HG03575 (cell line): ENCODE results near the gene MYCN.
"Not testable (repeated sequence)": the region's sequence is repeated elsewhere in the genome, so short reads cannot be mapped to it uniquely, and the experiment has no call there.

Source experiments
- ATAC-seq: cut with Tn5 transposase; IDR thresholded peaks from one replicate; pipeline ENCODE4 v1.9.1; 2021; ENCODE audit not compliant: unreplicated experiment, insufficient number of reproducible peaks, low FRiP score; ENCODE audit errors: extremely low read depth

MYCN gene

DNA sequence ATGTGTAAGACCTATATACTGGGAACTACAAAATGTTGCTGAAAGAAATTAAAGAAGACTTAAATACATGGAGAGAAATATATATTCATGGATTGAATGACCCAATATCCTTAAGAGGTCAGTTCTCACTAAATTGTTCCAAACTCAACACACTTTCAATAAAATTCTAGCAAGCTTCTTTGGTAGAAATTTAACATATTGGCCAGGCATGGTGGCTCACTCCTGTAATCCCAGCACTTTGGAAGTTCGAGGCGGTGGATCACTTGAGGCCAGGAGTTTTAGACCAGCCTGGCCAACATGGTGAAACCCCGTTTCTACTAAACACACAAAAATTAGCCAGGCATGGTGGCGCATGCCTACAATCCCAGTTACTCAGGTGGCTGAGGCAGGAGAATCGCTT is 33.6 kb upstream of the MYCN start:
- ATAC-seq, result no peak

DNA sequence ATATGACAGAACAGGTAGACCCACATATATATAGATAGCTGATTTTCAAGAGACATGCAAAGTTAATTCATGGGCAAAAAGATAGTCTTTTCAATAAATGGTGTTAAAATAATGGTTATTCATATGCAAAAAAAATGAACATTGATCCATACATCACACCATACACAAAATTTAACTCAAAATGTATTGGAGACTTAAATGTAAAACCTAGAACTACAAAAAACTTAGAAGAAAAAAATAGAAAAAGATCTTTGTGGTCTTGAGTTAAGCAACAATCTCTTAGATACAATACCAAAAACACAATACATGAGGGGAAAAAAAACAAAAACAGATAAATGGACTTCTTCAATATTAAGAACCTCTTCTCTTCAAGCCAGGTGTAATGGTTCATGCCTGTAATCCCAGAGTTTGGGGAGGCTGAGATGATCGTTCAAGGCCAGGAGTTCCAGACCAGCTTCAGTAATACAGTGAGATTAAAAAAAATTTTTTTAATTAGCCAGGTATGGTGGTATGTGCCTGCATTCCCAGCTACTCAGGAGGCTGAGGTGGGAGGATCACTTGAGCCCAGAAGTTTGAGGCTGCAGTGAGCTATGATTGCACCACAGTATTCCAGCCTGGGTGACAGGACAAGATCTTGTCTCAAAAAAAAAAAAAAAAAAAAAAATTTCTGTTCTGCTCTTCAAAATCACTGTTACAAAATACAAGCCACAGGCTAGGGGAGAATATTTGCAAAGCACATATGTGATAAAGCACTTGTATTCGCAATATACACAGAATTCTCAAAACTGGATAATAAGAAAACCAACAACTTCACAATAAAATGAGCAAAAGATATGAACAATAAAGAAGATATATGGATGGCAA is 32.7 kb upstream of the MYCN start:
- no peak for ATAC-seq

DNA sequence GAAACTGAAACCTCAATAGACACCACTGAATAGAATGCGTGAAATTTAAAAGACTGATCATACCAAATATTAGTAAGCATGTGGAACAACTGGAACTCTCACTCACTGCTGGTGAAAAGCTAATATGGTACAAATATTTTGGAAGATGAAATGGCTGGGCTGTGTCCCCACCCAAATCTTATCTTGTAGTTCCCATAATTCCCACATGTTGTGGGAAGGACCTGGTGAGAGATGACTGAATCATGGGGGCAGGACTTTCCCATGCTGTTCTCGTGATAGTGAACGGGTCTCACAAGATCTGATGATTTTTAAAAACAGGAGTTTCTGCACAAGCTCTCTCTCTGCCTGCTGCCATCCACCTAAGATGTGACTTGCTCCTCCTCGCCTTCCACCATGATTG is 32.0 kb upstream of the MYCN start:
- no peak for ATAC-seq

DNA sequence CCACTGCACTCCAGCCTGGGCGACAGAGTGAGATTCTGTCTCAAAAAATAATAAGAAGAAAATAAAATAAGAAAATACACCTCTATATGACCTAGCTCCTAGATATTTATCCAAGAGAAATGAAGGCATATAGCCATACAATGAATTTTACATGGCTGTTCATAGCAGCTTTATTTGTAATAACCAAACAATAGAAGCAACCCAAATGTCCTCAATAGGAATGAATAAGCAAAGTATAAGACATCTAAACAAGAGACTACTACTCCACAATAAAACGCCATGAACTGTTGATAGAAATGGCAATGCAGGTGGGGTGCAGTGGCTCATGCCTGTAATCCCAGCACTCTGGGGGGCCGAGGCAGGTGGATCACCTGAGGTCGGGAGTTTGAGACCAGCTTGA is 31.2 kb upstream of the MYCN start:
- no peak for ATAC-seq

DNA sequence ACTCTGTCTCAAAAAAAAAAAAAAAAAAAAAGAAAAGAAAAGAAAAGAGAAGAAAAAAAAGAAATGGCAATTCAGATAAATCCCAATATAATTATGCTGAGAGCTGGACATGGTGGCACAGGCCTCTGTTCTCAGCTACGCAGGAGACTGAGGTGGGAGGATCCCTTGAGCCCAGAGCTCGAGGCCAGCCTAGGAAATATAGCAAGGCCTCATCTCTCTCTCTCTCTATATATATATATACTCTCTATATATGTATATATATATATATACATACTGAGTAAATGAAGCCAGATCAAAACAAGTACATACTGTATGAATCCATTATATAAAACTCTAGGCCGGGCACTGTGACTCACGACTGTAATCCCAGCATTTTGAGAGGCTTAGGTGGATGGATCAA is 30.6 kb upstream of the MYCN start:
- ATAC-seq, result no peak

DNA sequence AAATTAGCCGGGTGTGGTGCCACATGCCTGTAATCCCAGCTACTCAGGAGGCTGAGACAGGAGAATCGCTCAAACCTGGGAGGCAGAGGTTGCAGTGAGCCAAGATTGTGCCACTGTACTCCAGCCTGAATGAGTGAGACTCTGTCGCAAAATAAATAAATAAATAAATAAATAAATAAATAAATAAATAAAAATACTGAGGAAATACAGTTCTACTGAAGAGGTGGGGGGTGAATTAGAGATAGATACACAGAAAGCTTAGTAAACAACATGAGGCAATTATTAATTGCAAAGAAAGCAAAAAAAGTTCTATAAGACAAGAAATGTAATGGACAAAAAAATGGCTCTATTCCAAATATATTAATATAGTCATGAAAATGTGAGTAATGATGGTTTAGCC is 29.1 kb upstream of the MYCN start:
- ATAC-seq, result not testable (repeated sequence)

DNA sequence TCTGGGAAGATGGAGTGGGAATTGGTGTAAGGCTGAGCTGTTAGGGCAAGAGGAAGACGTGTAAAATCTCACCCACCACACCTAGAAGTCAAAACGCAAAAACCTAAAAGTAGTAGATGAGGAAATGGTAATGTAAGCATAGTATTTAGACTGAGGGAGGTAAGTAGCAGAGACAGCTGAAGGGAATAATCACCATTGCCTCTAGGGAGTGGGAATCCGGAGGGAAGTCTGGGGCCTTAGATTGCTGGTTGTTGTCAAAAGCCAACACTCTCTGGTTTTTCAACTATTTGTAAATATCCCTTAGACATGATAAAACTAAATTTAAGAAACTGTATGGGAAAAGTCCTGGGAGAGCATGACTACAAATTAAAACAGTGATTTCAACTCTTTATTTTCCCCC is 28.7 kb upstream of the MYCN start:
- no peak for ATAC-seq

DNA sequence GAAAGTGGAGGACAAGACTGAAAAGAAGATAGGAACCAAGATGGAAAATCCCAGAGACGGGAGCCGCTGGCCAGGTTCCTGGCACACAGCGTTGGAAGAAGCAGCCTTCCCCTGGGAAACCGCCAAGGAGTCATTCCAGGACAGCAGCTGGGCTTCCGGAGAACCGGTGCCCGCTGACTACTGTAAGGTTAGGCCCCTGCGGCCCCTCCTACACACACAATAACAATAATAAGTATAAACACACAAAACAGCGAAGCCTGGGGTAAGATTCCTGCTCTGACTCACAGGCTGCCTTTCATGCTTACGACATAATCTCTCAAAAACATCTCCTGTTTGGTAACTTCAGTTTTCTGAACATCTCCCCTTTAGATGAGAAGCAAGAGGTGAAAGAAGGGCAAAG is 28.1 kb upstream of the MYCN start:
- ATAC-seq, result no peak

DNA sequence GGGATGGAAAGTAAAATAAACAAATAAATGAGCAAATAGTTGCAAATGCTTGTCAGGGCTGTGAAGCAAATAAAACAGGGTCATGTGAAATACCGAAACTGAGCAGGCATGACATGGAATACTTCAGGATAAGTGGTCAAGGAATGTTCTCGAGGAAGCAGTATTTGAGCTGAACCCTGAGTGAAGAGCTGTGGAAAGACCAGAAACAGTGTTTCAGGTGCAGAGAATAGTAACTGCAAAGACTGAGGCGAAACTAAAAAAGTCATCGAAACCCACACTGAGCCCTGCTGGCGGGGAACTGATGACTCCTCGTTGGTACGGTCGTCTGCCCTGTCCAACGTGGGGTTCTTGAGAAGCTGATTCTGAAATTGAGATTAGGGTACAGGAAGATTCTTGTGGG is 27.2 kb upstream of the MYCN start:
- no peak for ATAC-seq

DNA sequence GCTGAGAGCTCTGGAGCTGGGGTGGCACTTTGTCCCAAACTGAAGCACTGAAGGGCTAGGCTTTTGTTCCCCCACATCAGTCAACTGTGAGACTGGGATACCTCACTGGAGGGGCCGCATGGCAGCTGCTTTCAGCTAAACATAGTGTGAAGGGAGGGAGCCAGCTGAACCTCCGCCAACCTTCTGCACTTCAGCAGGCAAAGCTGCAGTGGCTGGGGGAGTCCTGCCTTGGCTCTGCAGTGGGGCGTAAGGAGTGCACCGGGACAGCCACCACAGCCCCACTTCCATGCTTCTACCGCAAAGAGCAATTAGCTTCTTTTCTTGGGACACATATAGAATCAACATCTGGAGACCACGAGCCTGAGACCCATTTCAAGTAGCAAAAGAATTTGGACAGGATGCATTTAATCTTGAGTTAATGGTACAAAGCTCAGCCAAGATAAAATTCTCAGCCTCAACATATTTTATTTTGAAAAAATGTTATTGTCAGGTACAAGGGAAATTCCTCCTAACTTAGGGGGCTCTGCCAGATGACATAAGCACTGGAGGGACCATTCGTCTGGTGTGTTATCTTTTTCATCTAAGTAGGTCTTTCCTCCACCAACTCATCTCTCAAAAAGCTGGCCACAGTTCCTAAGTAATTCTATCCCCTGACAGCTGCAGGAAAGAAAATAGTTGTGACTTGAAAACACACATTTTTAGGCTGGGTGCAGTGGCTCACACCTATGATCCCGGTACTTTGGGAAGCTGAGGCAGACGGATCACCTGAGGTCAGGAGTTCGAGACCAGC is 25.6 kb upstream of the MYCN start:
- ATAC-seq, result no peak

DNA sequence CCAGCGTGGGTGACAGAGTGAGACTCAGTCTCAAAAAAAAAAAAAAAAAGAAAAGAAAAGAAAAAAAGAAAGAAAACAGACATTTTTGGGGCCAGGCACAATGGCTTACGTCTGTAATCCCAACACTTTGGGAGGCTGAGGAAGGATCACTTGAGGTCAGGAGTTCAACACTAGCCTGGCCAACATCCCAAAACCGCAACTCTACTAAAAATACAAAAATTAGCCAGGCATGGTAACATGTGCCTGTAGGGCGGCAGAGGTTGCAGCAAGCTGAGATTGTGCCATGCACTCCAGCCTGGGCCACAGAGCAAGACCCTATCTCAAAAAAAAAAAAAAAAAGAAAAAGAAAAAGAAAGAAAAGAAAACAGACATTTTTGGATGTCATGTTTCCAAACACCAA is 24.8 kb upstream of the MYCN start:
- ATAC-seq, result not testable (repeated sequence)

DNA sequence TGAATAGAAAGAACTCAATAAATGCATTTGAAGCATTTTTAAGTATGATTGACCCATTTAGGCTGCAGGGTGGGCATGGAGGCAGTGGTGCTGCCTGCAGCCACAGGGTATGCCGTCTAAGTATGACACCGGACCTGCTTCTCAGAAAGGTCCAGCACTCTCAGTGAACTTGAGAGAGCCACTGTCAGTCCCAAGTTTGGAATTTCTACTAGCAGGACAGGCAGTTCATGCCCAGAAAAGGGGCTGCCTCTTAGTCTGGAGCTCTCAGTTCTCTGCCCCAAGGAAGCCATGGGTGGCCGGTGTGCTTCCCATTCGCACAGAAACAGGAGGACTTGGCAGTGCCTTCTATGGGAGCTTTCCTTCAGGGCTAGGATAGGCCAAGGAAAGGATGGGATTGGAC is 24.0 kb upstream of the MYCN start:
- no peak for ATAC-seq

DNA sequence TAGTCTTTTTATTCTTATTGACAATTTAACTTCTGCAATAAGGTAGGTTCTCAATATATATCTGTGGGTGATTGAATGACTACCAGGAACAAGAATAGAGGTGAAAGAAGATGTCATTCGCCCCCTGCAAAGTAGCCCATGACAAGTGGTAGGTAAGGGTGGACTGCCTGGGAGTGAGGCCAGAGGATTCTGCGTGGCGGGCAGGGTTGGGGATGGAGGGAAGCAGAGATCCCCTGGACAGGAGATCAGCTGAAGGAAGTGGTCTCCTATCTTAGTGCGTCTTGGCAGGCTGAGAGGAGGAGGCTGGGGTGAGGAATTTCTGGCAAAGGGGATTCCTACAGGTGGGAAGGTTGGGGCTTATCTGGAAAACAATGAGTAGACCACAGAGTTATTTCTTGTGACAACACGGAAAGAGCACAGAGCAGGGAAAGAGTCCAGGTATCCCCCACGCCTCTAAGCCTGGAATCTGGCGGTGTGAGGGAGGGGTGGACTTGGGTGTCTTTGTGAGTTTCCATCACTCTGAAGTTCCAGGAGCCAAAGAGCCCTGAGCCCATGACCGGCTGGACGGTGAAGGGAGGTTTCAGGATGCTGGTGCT is 21.5 kb upstream of the MYCN start:
- ATAC-seq, result no peak

DNA sequence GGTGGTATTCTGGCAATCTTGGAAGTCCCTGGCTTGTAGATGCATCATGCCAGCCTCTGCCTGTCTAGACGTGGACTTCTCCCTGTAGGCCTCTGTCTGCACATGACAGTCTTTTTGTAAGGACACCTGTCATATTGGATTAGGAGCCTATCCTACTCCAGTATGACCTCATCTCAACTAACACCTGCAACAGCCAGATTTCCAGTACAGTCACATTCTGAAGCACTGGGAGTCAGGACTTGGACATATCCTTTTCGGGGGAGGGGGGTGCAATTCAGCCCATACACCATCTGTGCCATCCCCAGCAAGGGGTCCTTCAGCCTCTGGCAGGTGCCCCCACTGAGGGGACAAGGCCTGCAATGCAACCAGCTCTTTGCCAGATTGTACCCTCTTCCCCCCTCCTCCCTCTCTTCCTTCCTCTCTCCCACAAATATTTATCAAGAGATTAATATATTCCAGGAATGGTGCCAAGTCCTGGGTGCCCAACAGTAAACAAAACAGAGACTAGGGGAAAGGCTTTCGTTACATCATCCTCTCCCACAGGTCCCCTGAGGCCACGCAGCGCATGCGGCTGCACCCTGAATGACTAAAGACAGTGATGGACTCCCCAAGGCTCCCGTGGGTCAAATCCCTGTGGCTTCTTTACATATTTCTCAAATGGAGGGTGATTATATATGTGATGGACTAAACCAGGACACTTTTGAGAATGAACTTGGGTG is 20.5 kb upstream of the MYCN start:
- ATAC-seq, result no peak

DNA sequence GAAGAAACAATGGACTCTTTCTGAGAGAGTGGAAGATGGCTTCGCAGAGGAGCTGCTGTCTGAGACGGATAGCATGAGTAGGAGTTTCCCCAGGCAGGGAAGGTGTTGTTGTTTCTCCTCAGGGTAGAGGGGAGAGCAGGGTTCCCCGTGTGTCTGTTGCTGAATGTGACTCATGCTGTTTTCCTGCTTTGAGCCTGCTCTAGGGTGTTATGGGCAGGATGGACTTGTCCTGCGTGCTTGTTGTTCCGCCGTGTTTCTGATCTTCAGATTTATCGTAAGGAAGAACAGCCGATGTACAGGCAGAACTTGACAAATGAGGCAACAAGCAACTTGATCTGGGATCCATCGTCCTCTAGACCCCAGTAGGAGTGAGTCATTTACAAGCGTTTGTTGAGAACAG is 19.7 kb upstream of the MYCN start:
- ATAC-seq, result no peak

DNA sequence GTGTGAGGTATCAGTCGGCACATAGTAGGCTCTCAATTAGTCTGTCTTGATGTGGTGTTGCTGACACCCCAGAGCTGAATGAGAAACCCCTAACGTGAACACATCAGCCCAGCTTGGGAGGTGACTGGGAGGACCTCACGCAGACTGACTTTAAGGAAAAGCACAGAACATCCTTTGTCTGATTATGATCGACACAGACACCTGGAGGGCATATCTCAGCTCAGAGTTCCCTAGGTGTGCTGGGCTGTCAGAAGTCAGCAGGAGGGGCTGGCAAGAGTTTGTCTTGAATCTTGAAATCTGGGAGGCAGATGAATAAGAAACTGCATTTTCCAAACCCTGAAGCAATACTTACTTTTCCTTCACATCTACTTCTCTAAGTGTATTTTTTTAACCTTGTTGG is 16.8 kb upstream of the MYCN start:
- no peak for ATAC-seq

DNA sequence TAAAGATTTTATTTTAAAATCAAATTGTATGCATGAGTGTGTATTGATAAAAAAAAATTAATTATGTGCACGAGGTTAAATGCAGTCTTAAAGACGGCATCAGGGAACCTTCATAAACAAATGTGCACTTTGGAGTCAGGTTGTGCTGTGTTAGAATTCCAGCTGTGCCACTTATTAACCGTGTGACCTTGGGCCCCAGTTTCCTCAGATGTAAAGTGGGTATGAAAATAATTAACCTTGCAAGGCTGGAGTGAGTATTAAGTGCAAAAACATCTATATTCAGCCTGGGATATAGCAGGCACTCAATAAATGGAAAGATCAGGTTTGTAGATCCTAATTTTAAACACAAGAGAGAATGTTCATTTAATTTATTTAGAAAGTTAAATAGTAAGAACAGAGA is 14.5 kb upstream of the MYCN start:
- ATAC-seq, result no peak

DNA sequence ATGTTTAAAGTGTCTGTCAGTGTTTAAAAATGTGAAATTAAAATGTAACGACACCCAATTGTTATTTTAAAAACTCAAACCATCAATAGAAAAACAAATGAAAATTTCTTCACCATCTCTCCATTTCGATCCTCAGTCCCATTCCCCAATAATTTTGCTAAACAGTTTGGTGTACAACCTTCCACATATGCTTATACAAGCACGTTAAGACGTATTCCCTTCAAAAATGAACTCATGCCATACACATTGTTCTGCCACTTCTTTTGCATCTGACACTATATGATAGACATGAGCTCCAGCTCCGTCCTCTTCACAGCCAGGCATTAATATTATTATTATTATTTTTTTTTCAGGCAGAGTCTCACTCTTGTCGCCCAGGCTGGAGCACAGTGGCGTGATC is 14.1 kb upstream of the MYCN start:
- no peak for ATAC-seq

DNA sequence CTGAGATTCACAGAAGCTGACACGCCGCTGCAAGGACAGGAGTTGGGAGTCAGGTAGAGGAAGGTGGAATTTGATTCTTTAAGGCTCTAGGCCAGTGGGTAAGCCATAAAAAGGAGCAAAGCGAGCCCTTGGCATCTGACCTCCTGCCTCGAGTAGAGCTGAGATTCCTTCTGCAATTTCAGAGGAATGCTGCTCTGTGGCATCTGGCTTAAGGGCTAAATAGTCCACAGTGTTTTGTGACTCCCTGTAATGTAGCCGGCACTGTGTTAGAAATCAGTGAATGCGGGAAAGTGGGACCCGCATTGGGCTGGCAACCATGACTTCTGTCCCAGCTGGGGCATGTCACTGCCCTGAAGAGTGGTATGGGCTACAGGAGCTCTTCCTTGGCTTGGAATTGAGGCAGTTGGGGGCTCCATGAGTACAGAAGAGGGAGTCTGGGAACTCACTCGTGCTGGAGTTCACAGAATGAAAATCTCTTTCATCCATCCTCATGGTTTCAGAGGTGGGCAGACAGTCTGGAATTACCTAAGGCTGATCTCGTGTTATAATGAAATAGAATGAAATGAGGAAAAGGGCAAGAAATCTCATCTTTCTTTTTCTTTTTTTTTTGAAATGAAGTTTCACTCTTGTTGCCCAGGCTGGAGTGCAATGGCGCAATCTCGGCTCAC is 12.7 kb upstream of the MYCN start:
- ATAC-seq, result no peak
